ENCODE results near the gene TCP11. TPM values are rescaled to one million over a fixed set of nuclear protein-coding genes. Genes with fewer than 3 reads are reported as not detected.
"Not testable (repeated sequence)": the region's sequence is repeated elsewhere in the genome, so short reads cannot be mapped to it uniquely, and the experiment has no call there.

The TCP11 gene
- total RNA-seq, 1 experiment from 2014 or later = 0.14 TPM

DNA sequence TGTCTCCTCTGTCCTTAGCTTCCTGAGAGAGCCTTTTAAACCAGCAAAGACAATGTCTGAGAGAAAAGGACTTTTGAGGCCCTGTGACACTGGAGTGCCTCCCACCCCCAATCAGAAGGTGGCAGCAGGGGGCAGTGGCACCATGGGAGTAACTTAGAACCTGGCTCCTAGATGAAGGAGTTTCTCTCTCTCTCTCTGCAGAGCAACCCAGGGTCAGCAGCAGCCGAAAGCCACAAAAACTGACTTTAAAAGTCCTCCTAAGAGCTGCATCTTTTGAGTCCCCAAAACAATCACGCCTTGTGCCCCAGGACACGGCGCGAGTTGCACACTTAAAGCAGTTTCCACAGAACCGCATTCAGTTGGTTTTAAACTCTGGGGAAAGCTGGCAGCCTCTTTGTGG is 5.3 kb upstream of the TCP11 start:
- DNase-seq (ENCODE audit: low spot score) = peak; percentile 48

DNA sequence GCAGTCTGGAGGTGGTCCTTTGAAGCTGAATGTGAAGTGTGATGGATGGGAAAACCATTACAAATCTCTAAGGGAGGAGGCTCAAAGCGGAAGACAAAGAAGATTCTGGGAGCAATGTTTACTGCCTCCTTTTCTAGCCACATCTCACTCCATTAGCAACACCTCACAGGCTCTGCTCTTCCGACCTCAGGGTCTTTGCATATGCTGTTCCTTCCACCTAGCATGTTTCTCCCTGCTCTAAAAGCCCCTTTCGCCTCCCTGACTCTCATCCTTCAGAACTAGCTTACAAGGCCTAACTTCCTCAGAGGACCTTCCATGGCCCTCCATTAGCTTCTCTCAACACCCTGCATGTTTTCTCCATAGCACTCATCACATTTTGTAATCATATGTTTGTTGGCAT is 4.6 kb upstream of the TCP11 start:
- no peak for DNase-seq (ENCODE audit: low spot score)

DNA sequence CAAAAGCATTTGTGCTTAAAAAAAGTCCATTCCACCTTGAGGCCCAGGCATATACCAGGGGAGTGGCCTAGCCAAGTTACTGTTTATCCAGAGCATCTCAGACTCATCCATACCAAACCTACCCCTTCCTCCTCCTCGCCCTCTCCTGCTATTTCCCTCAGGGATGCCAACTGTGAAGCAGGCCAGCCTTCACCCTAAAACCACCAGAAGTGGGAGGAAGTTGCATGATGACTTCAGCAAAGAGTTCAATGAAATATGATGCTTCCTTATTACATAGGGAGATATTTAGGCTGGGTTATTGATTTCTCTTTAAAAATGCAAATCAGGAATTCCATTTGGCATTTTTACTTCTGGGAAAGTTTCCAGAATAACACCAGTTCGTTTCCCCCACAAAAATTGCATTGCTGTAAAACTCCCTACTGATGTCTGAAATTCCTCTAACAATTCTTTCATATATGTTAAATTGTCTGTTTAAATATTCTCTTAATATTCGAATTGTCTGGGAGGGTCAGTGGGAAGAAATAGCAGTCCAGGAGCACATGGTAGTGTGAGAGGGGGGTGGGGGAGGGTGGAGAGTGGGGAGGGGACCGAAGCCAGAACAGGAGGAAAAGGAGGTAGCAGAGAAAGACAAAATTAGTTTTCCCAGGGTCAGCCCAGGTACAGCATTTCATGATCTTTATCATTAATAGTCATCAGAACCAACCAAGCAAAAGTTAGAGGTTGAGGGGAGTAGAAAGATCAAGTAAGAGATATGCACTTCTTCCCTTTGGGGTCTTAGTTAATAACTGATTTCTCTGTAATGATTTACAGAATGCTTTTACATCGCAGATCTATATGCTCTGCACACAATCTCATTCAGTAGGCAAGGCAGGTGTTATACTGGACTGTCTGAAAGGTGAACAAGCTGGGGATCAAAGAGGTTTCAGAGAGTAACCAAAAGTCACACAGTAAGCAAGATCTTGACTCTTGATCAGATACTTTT is 1.7 kb upstream of the TCP11 start:
- DNase-seq (ENCODE audit: low spot score) = no peak

DNA sequence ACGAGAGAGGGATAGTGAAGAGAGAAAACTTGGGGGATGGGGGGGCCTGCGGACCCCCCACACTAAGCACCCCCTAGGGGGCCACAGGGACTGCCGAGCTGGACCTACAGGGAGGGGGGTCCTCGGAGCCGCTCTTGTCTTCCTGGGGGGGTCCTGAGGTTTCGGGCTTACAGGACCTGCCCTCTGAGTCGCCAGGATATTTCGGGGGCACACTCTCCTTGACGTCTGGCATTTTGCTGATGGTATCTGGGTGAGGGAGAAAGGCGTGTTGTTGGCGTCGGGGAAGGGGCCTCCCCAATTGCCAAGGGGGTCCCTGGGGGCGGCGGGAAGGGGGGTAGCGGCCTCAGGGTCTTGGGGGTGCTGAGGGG is 516 bp downstream of the TCP11 start:
- DNase-seq (ENCODE audit: low spot score) = no peak

DNA sequence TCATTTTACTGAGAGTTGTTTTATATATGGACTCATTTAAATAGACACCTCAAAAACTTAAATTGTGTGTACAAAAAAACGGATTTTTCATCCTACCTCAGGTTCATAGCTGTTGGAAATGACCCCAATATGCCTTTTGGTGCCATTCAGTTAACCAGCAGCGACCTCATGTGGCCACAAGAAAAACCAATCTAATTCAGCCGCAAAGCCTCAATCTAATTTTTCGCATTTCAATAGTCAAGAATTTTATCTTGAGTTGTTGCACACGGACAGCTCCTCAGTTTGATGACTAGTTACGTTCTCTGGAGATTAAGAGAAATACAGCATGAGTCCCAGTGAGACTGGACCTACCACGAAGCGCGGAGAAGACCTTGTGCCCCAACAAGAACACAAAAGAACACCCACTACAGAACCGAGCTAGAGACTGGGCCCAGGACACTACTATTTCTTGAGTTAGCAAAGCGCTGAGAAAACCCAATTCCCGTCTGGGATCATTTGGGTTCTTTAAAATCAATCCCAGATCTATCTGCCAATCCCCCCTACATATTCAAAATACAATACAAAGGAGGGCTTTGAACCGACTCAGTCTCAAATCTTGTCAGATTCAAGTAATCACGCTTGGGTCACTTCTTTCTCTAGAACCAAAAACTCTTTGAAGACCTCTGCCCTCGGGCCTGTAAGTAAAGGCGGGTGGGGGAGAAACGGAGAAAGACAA is 1.1 kb downstream of the TCP11 start:
- DNase-seq (ENCODE audit: low spot score) = peak; percentile 53

DNA sequence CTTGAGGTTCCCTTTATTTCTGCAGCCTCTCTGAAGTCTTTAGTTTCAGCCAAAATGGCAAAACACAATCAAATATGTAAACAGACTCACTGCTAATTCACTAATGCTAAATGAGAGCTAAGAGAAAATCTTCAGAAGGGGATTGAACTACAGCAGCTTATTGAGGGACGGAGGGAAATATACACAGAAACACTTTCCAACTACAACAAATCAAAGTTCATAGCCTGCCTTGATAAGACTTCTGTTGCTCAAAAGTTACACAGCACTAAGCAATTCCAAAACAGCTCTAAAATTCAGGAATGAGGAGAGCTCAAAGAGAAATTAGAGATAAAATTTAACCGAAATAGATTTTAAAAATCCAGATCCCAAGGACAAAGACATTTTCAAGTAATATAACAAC is 1.7 kb downstream of the TCP11 start:
- no peak for DNase-seq (ENCODE audit: low spot score)

DNA sequence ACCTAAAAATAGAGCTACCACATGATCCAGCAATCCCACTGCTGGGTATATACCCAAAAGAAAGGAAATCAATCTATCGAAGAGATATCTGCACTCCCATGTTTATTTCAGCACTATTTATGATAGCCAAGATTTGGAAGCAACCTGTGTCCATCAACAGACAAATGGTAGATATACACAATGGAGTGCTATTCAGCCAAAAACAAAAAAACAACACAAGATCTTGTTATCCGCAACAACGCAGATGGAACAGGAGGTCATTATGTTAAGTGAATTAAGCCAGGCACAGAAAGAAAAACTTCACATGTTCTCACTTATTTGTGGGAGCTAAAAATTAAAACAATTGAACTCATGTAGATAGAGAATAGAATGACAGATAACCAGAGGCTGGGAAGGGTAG is 2.9 kb downstream of the TCP11 start:
- DNase-seq (ENCODE audit: low spot score) = not testable (repeated sequence)

DNA sequence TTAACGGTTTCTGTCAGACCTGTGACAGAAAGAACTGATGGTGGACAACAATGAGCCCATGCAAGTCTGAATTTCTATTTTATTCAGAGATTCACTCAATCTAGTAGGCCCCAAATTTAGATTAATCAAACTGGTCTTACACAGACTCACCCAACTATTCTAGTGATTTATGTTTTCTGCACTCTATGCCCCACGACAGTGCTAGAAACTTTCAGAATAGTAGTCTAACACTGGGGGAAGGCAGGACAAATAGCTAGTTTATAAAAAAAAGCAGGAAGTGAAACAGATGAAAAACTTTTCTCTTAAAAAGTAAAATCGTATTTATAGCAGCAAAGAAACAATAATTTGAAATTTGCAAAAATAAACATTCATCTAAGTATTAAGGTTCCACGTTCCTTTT is 5.0 kb downstream of the TCP11 start:
- no peak for DNase-seq (ENCODE audit: low spot score)

DNA sequence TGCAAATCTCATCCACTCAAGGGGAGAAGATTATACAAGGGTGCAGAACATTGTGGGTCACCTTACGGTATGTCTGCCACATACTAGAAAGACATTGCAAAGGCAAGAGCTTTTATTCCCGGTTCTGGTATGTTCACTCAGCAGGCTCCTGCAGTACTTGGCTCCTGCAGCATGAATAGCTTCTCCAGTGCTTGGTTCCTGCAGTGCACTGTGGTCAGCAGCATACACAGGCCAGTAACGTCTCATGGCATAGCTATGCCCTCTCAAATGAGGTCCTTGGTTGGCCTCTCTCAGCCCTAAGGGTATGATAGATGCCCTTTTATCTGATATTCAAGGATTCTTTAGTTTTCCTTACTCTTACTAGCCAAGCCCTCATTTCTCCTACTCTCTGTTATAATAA is 12.6 kb downstream of the TCP11 start:
- no peak for DNase-seq (ENCODE audit: low spot score)

DNA sequence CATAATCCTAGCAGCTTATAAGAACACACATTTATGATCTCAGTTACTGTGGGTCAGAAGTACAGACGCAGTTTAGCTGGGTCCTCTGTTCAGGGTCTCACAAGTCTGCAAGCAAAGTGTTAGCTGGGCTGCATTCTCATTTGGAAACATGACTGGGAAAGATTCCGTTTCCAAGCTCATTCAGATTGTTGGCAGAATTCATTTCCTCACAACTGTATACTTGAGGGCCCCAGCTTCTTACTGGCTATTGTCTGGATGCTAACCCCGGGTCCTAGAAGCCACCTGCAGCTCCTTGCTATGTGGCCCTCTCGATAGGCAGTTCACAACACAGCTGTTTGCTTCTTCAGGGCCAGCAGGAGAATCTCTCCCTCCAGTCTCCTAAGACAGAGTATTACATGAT is 13.1 kb downstream of the TCP11 start:
- no peak for DNase-seq (ENCODE audit: low spot score)

DNA sequence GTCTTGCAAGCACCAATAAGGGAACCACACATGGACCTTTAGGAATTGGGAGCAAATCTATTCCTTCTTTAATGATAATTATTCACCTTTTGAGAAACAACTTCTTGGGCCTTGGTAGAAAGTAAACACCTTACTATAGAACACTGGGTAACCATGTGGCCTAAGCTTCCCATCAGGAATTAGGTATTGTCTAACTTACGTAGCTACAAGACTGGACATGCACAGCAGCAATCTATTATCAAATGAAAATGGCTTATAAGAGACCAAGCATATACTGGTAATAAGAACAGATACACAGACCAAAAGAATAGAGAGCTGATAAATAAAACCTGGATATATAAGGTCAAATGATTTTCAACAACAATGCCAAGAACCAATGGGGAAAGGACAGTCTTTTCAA is 16.8 kb downstream of the TCP11 start:
- no peak for DNase-seq (ENCODE audit: low spot score)

DNA sequence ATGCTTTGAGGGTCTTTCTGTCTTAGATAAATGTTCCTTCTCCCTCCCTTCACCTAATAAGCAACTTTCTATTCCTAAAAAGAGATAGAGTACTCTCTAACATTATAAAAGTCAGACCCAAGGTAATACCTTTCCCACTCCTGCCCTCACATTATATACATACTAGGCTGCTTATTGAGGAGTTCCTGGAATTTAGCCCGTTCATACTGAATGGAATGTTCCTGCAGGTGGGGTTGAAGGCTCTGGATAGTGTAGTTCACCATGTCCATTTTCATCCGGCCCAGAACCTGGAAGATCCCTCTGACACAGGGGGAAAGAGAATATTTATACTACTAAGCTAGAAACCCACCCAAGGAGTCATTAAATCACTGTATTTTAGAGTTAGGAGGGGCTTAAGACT is 20.4 kb downstream of the TCP11 start:
- no peak for DNase-seq (ENCODE audit: low spot score)

DNA sequence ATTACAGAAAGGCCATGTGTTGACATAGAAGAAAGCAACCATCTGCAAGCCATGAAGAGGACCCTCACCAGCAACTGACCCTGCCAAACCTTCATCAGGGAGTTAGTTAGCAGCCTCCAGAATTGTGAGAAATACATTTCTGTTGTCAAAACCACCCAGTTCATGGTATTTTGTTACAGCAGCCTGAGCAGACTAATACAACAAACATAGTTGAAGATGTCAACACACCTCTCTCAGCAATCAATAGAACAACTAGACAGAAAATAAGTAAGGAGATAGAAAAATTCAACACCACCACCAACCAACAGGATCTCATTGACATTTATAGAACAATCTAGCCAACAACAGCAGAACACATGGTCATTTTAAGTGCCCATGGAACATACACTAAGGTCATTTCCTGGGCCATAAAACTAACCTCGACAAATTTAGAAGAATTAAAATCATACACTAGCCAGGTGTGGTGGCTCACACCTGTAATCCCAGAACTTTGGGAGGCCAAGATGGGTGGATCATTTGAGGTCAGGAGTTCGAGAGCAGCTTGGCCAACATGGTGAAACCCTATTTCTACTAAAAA is 32.7 kb downstream of the TCP11 start:
- DNase-seq (ENCODE audit: low spot score) = no peak

DNA sequence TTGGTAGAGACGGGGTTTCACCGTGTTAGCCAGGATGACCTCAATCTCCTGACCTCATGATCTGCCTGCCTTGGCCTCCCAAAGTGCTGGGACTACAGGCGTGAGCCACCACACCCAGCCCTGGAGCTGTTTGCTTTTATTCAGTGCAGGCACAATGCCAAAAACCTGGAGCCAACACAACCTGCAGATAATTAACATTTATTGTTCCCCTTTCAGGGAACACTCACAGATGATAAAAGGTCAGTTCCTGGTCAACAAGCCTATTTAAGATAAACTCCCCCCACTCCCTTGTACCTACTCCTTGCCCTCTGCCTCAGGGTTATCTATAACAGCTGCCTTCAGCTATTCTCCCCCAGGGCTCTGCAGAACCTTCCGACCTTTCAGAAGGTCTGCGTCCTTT is 33.4 kb downstream of the TCP11 start:
- not testable (repeated sequence) for DNase-seq (ENCODE audit: low spot score)

DNA sequence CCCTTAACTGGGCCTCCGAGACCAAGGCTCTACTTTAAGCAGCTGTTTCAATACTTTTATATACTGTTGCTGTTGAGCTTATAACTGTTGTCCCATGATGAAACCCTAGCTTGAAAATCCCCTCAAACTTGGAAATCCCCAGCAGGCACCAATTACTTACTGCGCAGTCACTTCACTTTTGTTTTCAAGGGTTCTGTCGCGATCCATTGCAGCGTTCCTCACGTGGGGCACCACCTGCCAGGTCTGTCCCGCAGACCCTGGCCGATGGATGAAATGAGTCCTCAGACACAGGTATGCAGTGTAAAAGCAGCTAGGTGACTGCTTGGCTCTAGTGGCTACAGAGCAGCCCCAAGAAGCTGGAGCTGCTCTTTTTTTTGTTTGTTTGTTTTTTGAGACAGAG is 33.9 kb downstream of the TCP11 start:
- DNase-seq (ENCODE audit: low spot score) = not testable (repeated sequence)

DNA sequence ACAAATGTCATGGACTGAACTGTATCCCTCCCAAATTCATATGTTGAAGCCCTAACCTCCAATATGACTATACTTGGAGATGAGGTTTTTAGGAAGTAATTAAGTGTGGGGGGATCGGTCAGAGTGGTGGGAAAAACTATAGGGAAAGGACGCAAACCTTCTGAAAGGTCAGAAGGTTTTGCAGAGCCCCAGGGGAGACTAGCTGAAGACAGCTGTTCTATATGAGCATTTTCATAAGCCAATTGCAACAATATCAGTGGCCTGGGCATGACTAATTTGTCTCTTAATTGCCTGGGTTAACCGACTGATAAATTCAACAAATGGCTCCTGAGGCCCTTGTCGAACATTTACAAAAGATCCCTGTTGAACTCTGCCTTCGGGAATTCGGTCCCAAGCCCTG is 35.1 kb downstream of the TCP11 start:
- not testable (repeated sequence) for DNase-seq (ENCODE audit: low spot score)

DNA sequence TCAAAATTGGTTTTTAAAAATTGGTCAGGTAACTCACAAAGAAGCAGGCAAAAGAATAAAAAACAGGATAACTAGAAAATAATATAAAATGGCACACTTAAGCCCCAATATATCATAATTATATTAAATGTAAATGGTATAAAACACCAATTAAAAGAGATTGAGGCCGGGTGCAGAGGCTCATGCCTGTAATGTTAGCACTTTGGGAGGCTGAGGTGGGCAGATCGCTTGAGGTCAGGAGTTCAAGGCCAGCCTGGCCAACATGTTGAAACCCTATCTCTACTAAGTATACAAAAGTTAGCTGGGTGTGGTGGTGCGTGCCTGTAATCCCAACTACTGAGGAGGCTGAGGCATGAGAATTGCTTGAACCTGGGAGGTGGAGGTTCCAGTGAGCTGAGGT is 36.1 kb downstream of the TCP11 start:
- no peak for DNase-seq (ENCODE audit: low spot score)

DNA sequence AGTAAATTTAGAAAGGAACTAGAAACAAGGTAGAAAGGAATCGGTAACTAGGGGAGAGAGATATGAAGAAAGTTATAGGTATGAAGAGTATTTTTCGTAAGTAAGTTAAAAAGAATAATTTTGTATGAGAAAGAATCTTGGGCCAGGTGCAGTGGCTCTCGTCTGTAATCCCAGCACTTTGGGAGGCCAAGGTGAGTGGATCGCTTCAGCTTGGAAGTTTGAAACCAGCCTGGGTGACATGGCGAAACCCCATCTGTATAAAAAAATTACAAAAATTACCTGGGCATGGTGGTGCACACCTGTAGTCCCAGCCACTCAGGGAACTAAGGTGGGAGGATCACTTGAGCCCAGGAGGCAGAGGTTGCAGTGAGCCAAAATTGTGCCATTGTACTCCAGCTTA is 42.0 kb downstream of the TCP11 start:
- DNase-seq (ENCODE audit: low spot score) = no peak

DNA sequence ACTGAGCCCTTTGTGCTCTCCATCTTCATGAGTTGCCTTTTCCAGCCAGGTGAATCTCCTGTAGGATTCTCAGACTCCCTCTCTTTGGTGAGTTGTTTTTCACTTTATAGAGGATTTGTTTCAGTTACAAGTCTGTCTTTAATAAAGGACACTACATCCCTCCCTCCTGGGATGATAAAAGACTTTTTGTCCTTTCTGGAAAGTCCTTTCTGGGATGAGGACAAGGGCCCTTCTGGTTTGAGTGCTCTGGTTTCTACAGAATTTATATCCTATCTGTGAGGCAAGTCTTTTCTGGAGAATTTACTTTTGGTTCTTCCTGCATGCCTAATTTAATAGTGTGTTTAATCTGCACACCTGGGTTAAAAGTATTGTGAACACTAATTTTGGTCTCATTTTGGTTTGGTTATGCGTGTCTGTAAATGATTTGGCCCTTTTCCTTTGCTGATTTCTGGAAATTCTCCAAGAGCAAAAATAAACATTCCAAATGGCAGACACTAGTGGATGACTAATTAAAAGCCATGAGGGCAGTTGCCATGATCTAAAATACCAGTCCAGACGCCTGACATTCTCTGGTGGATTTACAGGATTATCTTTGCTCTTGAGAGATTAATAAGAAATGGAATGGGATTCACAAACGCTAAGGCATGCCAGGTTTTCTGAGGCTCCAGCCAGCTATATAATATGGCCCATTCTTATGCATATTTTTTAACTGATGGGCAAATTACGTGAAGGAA is 44.8 kb downstream of the TCP11 start:
- DNase-seq (ENCODE audit: low spot score) = peak; percentile 70

DNA sequence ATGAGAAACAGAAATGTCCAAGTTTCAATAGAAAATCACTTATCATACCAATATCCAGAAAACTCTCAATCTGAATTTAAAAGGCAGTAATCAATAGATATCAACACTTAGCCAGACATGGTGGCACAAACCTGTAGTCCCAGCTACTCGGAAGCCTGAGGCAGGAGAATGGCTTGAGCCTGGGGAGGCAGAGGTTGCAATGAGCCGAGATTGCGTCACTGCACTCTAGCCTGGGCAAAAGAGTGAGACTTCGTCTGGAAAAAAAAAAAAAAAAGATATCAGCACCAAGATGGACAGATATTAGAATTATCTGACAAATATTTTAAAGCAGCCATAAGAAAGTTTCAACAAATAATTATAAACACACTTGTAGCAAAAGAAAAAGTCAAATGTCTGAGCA is 47.0 kb downstream of the TCP11 start:
- DNase-seq (ENCODE audit: low spot score) = no peak

DNA sequence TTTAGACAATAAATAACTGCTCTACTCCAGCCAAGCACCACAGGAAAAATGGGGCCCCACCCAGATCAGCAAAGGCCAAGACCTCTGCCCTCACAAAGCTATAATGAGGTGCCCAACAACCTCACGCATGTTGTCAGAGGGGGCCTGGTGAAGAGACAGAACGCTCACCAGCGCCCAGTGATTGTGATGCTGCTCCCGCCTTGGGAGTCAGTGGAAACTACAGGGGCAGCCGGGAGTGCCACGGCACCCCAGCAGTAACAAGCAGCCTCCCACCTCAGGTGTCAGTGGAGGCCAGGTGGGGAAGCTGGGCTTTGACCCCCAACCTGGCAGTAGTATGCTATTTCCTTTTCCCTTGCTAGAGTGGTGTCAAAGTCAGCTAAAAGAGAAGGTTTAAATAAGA is 47.4 kb downstream of the TCP11 start:
- no peak for DNase-seq (ENCODE audit: low spot score)

DNA sequence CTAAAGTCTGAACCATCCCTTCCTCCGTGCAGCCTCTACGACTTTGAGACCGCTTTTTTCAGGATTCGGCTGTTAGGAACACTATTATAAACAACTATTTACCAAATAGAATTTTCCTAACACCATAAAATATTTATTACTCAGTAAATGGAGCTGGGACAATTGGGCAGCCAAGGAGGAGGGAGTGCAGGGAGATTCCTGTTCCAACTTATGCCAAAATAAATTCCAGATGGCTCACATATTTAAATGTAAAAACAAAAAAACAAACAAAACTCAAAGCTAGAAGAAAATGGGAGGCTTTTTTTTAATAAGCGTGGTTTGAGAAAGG is 48.1 kb downstream of the TCP11 start:
- no peak for DNase-seq (ENCODE audit: low spot score)

All from H4 (cell line).